IPS DF 4.7 (cell line): ENCODE data around the gene ARID5B.

ENCODE experiments used
- DNase-seq: peaks from one replicate; pipeline ENCODE4 v3.0.0-alpha.2; 2013; ENCODE audit warnings: low spot score; ENCODE audit errors: extremely low read depth

The ARID5B gene

DNA sequence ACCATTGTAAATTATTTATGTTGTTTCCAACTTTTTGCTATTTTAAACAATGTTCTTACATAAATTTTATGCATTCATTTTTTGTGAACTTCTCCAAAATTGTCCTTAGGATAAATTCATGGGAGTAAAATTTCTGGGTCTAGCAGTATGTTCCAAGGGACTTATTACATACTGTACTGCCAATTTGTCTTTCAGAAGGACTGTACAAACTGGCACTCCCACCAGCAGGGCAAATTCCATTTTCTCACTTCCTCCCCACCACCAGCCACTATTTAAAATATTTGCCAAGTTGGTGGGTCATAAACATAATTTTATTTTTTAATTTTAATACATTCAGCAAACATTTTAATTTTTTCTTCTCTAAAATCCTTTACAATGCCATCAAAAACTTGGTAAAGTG, 13.7 kb upstream of the ARID5B start:
- DNase-seq, result no peak

DNA sequence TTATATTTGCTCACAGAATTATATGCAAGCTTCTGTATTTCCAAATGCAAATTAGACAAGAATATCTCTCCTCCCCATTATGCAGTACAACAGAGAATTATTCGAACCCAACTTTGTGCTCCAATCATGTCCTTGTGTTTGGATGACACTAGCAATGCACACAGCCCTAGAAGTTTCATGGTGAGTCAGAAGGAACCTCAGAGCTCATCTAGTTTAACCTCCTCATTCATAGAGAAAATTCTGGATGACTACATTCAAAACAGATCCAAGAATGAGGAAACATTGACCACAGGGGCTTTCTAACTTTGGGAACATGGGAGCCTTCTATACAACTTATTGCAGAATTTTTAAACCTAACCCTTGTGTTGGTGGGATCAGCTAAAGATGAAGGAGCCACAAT, 12.8 kb upstream of the ARID5B start:
- DNase-seq, result no peak

DNA sequence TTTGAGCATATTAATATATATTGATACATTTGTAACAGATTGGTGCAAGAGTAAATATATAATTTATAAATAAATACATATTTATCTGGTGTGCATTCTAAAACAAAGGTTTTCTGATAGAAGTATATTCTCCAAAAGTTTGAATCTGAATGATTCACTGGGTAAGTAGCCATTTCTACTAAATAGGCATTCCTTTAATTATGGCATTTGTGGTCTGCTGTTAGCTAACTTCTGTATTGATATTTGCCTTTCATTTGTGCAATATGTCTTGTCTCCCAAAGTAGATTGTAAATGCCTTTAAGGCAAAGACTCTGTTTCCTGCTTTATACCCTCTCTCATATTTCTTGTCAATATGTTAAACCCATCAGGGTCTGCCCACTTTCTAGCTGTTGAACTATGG, 11.1 kb upstream of the ARID5B start:
- DNase-seq, result no peak

DNA sequence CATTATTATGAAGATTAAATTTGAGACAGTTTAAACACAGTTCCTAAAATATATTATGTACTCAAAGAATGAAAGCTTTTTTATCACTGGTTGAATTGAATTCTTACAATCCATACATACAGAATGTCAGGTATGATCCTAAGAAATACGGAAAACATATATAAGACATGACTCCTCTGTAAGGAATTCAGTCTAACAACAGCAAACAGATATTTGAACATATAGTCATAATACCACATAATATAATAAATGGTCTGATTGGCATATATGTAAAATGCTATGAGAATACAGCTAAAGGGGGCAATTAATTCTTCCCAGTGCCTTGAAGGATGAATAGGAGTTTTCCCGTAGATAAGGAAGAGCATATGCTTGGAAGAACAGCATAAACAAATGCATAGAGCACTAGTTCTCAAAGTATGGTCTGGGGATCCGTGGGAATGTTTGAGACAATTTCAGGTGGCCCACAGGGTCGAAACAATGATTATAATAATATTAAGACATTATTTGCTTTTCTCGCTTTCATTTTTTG, 10.6 kb upstream of the ARID5B start:
- DNase-seq, result no peak

GRCh38 chr10:61891906-61892585, 9.5 kb upstream of the ARID5B start:
- no peak for DNase-seq

- DNase-seq, result no peak
Measured at GRCh38 chr10:61892961-61893360, 8.5 kb upstream of the ARID5B start.

DNA sequence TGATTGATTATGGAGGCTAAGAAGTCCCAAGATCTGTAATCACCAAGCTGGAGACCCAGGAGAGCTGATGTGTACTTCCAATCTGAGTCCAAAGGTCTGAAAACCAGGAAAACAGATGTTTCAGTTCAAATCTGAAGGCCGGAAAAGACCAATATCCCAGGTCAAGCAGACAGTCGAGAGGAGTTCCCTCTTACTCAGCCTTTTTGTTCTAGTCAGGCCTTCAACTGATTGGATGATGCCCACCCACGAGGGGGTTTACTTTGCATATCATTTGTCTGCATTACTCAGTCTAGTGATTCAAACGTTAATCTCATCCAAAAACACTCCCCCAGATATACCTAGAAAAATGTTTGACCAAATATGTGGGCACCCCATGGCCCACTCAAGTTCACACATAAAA, 7.4 kb upstream of the ARID5B start:
- DNase-seq, result no peak

- no peak for DNase-seq
Measured at GRCh38 chr10:61895898-61896600, 5.5 kb upstream of the ARID5B start.

DNA sequence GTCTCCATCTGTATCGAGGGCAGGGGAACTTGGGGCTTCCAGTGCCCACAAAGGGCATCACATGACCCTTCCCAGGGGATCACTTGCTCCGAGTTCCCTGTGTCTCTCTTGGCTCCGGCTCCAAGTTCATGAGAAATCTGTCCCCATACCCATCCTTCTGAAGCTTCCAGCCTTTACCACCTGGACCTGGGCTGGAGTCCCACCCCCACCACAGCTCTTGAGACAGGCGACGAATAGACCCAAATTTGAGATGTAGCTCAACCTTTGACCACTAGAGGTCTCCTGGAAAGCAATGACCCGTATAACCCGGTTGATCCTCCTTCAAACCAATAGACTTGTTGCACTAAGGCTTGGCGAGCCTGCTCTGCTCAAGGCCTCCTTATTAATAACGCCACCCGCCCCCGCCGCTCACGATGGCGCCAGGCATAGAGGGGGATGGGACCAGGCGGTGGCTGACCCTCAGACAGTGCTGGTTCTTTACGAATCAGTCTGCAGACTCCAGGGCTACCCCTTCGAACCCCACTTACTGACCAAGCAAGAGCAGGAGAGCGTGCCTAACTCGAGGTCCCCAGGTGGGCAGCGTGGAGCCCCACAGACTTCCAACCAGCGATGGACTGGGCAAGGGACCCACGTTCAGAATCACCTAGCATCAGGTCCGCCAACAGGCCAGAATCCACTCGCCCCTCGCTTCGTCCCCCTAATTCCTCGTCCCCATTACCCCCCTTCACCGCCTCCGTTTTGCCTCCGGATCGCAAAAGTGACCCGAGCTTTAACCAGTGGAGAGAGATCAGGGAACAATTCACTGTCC, 4.4 kb upstream of the ARID5B start:
- peak; percentile 95 for DNase-seq

- DNase-seq, result no peak
Measured at GRCh38 chr10:61897671-61898434, 3.6 kb upstream of the ARID5B start.

DNA sequence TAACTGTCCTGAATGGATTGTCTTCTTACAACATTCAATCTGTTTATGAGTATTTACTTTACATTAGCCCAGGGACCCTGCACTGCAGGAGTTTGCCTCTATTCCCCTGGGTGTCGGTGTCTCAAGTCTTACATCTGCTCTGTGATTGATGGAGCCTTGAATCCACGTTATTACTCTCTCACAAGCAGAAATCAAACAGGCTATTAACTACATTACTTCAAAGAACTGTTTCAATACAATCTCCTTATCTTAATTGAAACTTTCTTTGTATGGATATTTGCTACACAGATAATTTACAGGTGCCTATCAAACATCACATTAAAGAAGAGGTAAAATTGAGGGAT, 3.1 kb upstream of the ARID5B start:
- no peak for DNase-seq

- DNase-seq, result no peak
Measured at GRCh38 chr10:61899069-61899531, 2.4 kb upstream of the ARID5B start.

GRCh38 chr10:61899663-61899996, 1.9 kb upstream of the ARID5B start:
- DNase-seq, result no peak

DNA sequence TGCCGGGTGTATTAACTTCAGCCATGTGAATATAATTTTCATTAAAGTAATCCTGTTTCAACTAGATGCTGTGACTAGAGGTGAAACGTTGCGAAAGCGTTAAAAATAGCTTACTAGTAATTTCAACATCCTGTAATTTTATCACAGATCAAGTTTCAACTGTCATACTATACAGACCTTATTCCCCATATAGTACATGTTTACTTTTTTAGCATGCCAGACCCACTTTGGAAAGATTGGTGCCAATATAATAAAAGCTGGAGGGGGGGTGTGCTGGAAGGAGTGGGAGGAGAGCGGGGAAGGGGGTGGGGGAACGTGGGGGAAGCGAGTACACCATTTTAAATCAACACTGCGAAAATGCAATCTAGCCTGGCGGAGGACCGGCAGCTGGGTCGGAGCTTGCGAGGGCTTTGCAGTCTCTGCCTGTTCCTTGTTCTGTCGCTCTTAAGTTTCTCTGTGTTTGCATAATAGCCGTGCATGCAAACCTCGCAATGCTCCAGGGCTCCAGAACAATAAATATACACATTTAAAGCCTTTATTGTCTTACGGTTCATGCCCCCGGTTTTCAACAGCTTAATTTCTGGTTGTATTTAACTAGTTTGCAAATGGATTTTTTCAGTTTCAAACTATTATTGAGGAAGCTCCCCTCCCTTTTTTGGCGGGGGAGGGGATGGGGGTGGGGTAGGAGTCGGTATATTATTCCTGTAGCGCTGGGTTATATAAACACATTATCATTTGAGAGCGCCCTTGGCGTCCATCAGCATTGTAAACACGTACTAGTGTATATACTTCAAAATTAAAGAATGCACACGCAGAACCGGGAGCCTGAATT, 1.3 kb upstream of the ARID5B start:
- DNase-seq, result no peak

- no peak for DNase-seq
Measured at GRCh38 chr10:61901829-61902444, 438 bp downstream of the ARID5B start.

GRCh38 chr10:61902445-61903220, 1.1 kb downstream of the ARID5B start:
- no peak for DNase-seq

GRCh38 chr10:61903221-61903927, 1.9 kb downstream of the ARID5B start:
- no peak for DNase-seq

DNA sequence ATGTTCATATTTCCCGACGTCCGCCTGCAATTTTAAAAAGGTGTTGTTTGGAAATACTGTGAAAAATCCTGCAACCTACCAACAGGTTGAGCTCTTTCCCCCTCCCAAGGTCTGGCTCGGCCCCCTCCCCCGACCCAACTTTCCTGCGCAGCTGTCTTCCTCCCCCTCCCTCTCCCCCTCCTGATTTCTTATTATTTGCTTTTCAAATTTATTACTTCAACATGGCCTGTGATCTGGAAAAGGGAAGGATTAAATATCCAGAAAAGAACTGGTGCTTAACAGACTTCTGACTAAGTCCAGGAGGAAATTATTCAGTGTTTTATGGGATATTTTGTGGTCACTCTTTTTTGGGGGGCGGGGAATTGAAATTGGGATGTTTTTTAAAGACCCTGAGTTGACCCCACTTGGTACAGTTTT, 2.4 kb downstream of the ARID5B start:
- DNase-seq, result no peak
